Measurements from ENCODE around the gene MMP21. TPM values are rescaled to one million over a fixed set of nuclear protein-coding genes. Genes with fewer than 3 reads are reported as not detected.

Gene MMP21, protein sequence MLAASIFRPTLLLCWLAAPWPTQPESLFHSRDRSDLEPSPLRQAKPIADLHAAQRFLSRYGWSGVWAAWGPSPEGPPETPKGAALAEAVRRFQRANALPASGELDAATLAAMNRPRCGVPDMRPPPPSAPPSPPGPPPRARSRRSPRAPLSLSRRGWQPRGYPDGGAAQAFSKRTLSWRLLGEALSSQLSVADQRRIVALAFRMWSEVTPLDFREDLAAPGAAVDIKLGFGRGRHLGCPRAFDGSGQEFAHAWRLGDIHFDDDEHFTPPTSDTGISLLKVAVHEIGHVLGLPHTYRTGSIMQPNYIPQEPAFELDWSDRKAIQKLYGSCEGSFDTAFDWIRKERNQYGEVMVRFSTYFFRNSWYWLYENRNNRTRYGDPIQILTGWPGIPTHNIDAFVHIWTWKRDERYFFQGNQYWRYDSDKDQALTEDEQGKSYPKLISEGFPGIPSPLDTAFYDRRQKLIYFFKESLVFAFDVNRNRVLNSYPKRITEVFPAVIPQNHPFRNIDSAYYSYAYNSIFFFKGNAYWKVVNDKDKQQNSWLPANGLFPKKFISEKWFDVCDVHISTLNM
- under 1 TPM in 1 of 4 donors, not detected in 3; 0.19 TPM for total RNA-seq

DNA sequence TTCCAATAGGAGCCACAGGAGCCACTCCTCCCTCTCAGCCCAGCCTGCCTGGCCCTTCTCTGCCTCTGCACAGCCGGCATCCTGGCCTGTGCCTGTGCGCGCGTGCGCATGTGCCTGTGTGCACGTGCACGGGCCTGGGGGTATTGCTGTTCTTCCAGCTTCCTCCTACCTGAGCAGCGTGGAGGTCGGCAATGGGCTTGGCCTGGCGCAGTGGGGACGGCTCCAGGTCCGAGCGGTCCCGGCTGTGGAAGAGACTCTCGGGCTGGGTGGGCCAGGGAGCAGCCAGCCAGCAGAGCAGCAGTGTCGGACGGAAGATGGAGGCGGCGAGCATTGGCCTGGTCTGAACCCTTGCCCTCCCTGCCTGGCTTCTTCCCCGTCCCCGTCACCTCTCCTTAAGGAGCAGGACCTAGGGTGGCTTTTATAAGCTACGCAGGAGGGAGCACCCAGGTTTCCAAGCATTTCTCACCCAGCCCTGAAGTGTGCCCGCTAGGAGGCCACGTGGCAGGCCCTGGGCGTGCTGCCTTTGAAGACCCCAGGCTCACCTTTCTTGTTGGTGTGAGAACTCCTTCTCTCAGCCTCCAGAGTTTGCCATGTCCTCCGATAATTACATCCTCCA lies at the start of gene MMP21:
MMP21 (minus strand) TSS at position 331 of the 616 bp plus-strand sequence; CDS start at position 331, 0 bp downstream.
- Histone ChIP-seq H3K4me1 (no peaks in the 10 kb centered on the region), H3K27ac (no peak within 1 kb of the TSS), H3K27me3 (peaks cover 0 to 8% (median 0%) of the 10 kb centered on the region in 4 donors), H3K36me3 (no peaks in the 10 kb centered on the region), H3K4me3 (no peak within 1 kb of the TSS), H3K9me3 (no peaks in the 10 kb centered on the region)
- 84 to 92% methylated on average over 10 to 17 of the region's 26 CpGs for WGBS, 2 donors
- intact Hi-C loops (cut with DNase I) = no loop called here
- TF ChIP-seq CTCF (IDR thresholded peaks at IDR 0.05) (no peak), POLR2A (IDR thresholded peaks at IDR 0.05) (no peak)
- DNase-seq = no peak

- intact Hi-C loops (cut with DNase I) = no loop called here
- peaks cover 7 to 39% (median 9%) of the 10 kb centered on the region in 3 donors for H3K36me3 ChIP-seq
- no peaks in the 10 kb centered on the region for H3K9me3 ChIP-seq
- TF ChIP-seq CTCF (IDR thresholded peaks at IDR 0.05) (no peak), POLR2A (IDR thresholded peaks at IDR 0.05) (no peak)
- peaks cover 16 to 43% (median 29%) of the 10 kb centered on the region in 3 donors for H3K4me1 ChIP-seq
- H3K27ac ChIP-seq = no peak overlapping the region
- 17 to 50% methylated on average over 1 of the region's 1 CpG for WGBS, 2 donors
- H3K27me3 ChIP-seq = no peaks in the 10 kb centered on the region
- no peak for DNase-seq
- H3K4me3 ChIP-seq = peak overlapping the region; percentile 70 to 97 (median 84)
Measured at GRCh38 chr10:125824736-125825135, 49.1 kb upstream of the MMP21 start.

DNA sequence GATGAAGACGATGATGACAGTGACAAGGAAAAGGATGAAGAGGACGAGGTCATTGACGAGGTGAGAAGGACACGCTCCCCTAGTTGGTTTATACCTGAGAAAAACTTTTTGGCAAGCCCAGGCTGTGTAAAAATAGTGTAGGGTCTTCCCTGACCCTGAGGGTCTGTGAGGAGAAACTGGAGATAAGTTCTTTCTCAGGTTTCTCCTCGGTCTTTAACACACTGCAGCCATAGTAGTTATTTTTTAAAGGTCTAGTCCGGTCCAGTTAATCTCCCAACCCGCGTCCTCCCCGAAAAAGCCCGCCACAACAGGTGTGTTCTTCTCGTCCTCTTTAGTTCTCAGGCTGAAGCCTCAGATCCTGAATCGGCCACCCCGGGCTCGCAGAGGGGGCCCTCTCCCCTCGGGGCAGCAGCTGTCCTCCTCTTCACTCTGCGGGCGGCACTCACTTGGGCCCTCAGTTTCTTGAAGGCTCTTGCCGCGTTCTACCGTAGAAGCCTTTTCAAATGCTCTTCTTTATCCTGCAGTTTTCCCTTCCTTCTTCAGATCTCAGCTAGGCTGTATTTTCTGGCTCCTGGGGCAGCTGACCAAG lies 48.1 kb upstream of the MMP21 start:
- Histone ChIP-seq H3K36me3 (peaks cover 3 to 29% (median 7%) of the 10 kb centered on the region in 3 donors), H3K4me1 (peaks cover 16 to 43% (median 29%) of the 10 kb centered on the region in 3 donors), H3K4me3 (peak overlapping the region; percentile 70 to 97 (median 84)), H3K9me3 (no peaks in the 10 kb centered on the region), H3K27ac (peak overlapping the region; percentile 87 to 93 (median 92)), H3K27me3 (no peaks in the 10 kb centered on the region)
- intact Hi-C loops (cut with DNase I) = no loop called here
- no peak for DNase-seq
- TF ChIP-seq CTCF (IDR thresholded peaks at IDR 0.05) (no peak), POLR2A (IDR thresholded peaks at IDR 0.05) (no peak)
- 0 to 1% methylated on average over 20 of the region's 20 CpGs for WGBS, 2 donors

DNA sequence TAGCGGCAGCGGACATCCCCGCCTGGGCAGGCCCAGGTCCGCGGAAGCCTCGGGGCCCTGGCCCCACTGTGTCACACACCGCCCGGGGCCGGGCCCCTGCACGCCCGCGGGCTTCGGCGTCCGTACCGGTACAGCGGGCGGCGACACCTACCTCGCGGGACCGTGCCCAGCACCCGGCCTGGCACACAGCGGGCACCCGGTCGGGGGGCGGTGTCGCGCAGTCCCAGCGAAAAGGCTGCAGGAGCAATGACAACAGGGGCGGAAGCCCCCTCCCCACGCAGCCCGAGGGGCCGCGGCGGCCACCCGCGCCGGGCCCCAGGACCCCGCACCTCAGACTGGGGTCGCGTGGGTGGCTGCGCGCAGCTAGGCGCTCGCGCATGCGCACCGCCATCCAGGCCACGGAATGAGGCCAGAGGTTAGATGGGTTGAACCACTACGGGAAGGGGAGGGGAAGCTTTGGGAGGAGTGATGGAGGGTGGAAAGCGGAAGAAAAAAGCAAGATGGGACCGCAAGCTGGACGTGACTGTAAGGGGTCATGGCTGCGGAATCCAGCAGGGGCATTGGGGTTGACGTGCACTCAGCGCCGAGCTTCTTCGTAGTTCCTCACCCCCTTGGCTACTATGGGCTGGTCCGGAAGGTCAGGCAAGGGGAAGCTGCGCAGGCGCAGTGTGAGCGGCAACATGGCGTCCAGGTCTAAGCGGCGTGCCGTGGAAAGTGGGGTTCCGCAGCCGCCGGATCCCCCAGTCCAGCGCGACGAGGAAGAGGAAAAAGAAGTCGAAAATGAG lies 47.4 kb upstream of the MMP21 start, which contains the start of the genes BCCIP and UROS:
BCCIP (plus strand) TSS at position 669 of the 785 bp plus-strand sequence; CDS start at position 681, 12 bp downstream.
UROS (minus strand) TSS at position 381 of the 785 bp plus-strand sequence. CDS start 6,759 bp downstream, outside the sequence.
- H3K4me1 ChIP-seq = peaks cover 16 to 43% (median 29%) of the 10 kb centered on the region in 3 donors

More for the DNA sequence above, 47.4 kb upstream of the MMP21 start, which contains the start of the genes BCCIP and UROS:
- H3K4me3 ChIP-seq = peak within 1 kb of the TSS; percentile 70 to 97 (median 84)
- intact Hi-C loops (cut with DNase I) = no loop called here
- peak; percentile 54 for DNase-seq
- 0% methylated on average over 36 to 41 of the region's 74 CpGs for WGBS, 2 donors
- TF ChIP-seq POLR2A (IDR thresholded peaks at IDR 0.05) (peak in 3 of 4 donors; percentile 14 to 52 (median 29)), CTCF (IDR thresholded peaks at IDR 0.05) (peak in 2 of 6 experiments; percentile 2 to 34)
- H3K27ac ChIP-seq = peak within 1 kb of the TSS; percentile 87 to 93 (median 92)
- no peaks in the 10 kb centered on the region for H3K9me3 ChIP-seq
- H3K36me3 ChIP-seq = peaks cover 0 to 22% (median 0%) of the 10 kb centered on the region in 3 donors
- no peaks in the 10 kb centered on the region for H3K27me3 ChIP-seq
